ENCODE data around the gene GPR62. TPM values are rescaled to one million over a fixed set of nuclear protein-coding genes. Genes with fewer than 3 reads are reported as not detected.
A peak's percentile ranks its signal among the peaks of the same experiment; 100 is the strongest.

Gene GPR62
- total RNA-seq, 1 donor from 2014 or later: 0.13 TPM

DNA sequence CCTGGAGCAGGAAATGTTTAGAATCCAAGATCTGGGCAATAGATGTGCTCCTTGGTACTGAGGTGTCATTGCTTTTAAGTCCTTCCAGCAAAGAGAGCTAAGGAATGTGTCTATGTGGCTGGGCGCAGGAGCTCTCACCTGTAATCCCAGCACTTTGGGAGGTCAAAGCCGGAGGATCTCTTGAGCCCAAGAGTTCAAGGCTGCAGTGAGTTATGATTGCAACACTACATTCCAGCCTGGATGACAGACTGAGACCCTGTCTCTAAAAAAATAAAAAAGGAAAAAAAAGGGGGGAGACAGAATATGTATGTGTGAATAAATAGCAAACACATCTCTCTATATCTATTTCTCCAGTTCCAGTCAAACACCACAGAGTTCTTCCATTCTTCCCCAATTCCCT, 4.3 kb upstream of the GPR62 start:
- ATAC-seq (no peak), DNase-seq (ENCODE audit: low spot score) (no peak)
- intact Hi-C loops (cut with DNase I): no loop called here

DNA sequence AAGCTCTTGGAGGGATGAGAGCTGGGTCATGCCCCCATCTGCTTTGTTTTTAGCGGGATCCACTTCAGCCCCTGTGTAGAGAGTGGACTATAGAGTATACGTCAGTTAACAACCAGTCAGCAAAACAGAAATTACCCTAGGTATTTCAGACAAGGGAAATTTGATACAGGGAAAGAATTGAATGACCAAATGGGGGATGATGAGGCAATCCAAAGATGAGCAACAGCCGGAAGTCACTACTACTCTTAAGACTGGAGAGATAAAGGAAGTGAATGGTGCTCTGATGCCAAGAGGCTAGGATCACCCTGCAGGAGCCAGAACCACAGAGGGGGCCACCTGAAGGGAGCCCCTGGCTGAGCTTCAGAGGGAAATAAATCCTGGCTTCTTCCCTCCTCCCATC, 1.7 kb upstream of the GPR62 start:
- intact Hi-C loops (cut with DNase I): no loop called here
- ATAC-seq: no peak
- no peak for DNase-seq (ENCODE audit: low spot score)

DNA sequence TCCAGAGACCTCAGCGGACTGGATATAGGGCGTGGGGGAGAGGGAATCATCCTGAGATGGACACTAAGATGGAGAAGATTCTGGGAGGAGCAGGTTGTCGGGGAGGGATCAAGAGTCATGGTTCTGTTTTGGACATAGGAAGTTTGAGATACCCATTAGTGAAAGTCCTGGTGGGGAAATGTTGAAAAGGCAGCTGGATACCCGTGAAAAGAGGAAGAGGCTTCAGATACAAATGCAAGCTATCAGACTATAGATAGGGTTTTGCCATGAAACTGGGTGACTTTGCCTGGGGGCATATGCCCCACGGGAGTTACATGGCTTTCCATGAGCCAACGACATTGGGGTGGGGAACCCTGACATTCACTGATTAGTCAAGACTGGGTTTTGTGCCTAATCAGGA, 1.1 kb upstream of the GPR62 start:
- no peak for DNase-seq (ENCODE audit: low spot score)
- intact Hi-C loops (cut with DNase I): no loop called here

DNA sequence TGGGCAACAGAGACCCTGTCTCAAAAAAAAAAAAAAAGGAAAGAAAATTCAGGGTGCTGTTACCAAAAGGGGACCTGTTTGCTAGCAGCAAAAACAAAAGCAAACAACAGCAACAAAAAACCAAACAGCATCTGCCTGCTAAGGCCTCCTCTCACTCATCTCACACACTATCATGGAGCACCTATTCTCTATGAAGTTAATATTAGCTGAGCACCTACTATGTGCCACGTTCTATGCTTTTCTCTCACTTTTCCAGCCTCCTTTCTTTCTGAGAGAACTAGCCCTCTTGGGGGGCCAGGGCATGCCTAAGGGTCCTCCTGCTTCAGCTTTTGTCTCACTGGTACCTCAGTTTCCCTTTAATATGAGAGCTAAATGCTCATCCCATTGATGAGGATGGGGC, 468 bp upstream of the GPR62 start:
- ATAC-seq (no peak), DNase-seq (ENCODE audit: low spot score) (no peak)
- intact Hi-C loops (cut with DNase I): no loop called here

More for the DNA sequence above, 1.1 kb upstream of the GPR62 start:
- no peak for ATAC-seq

DNA sequence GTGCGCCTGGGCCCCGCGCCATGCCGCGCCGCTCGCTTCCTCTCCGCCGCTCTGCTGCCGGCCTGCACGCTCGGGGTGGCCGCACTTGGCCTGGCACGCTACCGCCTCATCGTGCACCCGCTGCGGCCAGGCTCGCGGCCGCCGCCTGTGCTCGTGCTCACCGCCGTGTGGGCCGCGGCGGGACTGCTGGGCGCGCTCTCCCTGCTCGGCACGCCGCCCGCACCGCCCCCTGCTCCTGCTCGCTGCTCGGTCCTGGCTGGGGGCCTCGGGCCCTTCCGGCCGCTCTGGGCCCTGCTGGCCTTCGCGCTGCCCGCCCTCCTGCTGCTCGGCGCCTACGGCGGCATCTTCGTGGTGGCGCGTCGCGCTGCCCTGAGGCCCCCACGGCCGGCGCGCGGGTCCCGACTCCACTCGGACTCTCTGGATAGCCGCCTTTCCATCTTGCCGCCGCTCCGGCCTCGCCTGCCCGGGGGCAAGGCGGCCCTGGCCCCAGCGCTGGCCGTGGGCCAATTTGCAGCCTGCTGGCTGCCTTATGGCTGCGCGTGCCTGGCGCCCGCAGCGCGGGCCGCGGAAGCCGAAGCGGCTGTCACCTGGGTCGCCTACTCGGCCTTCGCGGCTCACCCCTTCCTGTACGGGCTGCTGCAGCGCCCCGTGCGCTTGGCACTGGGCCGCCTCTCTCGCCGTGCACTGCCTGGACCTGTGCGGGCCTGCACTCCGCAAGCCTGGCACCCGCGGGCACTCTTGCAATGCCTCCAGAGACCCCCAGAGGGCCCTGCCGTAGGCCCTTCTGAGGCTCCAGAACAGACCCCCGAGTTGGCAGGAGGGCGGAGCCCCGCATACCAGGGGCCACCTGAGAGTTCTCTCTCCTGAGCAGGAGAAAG, 951 bp downstream of the GPR62 start:
- intact Hi-C loops (cut with DNase I): no loop called here
- DNase-seq (ENCODE audit: low spot score) (peak; percentile 73), ATAC-seq (peak; percentile 75)

DNA sequence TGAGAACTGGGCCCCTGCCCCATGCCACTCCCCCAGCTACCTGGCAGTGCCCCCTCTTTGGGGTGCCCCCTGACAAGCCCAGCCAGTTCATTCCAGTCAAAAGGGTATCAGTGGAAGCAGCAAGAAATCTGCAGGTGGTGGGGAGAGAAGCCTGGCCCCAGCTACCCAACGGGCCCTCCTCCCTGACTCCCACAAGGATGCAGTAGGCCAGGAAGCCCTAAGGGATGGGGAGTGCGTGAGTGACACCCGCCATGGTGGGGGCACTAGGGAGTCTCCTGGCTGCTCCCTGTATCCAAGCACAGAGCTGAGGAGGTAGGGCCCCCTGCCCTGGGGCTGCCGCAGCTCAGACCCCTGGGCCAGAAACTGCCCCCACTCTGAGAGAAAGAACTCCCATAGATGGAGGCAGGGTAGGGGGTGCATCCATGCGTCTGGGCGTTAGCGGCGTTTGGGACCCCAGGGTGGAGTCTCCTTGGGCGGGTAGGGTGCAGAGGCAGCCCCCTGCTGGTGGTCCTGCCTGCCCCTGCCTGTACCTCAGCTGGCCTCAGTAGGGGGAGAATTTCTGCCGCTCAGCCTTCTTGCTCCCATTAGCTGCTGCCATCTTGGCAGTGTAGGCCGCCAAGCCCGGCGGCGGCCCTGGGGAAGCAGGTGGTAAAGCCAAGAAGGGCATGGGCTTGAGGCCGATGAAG, 2.5 kb downstream of the GPR62 start:
- no peak for DNase-seq (ENCODE audit: low spot score)
- no peak for ATAC-seq
- intact Hi-C loops (cut with DNase I): no loop called here

DNA sequence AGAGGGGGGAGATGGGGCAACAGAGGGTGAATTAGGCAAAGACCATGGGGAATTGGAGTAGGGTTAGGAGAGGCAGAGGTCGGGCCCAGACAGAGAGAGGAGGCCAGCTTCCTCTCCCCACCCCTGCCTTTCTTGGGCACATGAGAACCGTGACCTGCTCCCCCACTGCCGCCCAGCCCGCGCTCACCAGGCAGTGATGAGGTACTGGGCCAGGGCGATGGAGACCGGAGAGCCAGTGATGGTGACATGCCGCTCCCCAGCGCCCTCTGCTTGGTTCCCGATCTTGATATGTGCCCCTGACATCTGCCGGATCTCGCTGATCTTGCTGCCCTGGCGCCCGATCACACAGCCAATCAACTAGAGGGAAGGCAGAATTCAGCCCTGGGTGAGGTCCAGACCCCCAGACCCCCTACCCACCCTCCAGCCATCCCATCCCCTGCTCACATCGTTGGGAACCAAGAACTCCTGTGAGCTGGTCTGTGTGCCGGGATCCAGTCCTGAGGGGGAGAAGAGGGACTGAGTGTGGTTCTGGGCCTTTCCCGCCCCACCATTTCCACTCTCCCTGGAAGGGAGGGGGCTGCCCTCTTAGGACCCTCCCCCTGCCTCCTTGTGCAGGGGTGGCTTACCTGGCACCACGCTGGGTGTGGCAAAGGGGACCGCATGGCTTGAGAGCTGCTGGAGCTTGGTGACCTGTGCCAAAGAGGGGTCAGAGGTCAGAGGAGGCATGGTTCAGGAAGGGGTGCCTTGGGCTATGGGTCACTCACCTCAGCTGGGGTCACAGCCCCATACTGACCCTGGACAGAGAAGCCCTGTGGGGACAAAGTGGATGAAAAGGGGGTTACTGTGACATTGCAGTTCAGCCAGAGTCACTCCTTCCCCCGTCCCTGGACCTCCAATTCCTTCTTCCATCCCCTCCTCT, 3.7 kb downstream of the GPR62 start:
- intact Hi-C loops (cut with DNase I): no loop called here
- ATAC-seq (no peak), DNase-seq (ENCODE audit: low spot score) (no peak)

DNA sequence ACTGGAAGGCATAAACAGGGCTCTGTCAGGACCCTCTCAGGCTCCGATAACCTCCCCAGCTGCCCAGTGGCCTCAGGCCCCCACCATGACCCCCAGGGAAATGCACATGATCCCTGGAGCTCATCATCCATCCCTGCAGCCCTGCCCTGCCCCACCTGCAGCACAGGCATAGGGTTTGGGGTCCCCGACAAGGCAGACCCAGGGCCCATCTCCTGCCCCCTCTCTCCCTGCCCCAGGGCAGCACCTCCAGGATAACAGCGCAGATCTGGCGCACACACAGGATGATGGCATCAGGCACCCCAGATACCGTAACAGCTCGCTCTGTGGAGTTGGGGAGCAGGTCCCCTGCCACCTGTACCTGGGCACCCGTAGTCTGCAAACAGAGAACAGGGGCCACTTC, 4.5 kb downstream of the GPR62 start:
- ATAC-seq (no peak), DNase-seq (ENCODE audit: low spot score) (no peak)
- intact Hi-C loops (cut with DNase I): no loop called here

DNA sequence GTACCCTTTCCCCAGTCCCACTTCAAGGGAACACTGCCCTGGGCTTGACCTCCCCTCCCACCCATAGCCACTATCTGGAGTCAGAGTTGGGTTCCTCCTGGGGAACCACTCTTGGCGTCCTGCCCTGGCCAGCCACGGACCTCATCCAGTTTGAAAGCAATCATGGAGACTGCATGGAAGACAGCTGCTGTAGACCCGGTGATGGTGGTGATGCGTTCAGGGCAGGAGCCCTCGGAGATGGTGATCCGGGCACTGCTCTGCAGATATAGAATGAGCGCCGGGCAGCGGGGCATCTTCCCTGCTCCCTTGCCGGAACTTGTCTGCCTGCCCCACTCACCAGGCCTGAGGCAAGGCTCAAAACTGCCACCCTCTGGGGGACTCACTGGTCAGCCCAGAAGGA, 5.2 kb downstream of the GPR62 start:
- DNase-seq (ENCODE audit: low spot score) (no peak), ATAC-seq (no peak)
- intact Hi-C loops (cut with DNase I): no loop called here

DNA sequence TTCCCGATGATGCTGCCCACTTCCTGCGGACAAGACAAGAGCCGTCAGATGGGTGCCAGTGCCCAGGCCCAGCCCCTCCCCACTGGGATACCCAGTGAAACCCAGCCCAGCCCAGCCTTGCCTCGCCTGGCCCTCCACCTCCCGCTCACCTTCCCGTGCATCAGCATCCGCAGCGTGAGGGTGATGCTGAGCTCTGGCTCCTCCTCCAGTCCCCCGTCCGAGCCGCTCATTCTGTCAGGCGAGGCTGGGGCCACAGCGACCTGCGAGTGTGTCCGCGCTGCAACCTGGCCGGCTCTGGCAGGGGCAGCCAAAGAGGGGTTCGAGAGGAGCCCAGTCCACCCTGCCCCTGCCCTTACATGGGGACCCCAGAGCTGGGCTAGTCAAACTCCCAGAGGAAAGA, 5.8 kb downstream of the GPR62 start:
- DNase-seq (ENCODE audit: low spot score): no peak
- intact Hi-C loops (cut with DNase I): no loop called here
- no peak for ATAC-seq

DNA sequence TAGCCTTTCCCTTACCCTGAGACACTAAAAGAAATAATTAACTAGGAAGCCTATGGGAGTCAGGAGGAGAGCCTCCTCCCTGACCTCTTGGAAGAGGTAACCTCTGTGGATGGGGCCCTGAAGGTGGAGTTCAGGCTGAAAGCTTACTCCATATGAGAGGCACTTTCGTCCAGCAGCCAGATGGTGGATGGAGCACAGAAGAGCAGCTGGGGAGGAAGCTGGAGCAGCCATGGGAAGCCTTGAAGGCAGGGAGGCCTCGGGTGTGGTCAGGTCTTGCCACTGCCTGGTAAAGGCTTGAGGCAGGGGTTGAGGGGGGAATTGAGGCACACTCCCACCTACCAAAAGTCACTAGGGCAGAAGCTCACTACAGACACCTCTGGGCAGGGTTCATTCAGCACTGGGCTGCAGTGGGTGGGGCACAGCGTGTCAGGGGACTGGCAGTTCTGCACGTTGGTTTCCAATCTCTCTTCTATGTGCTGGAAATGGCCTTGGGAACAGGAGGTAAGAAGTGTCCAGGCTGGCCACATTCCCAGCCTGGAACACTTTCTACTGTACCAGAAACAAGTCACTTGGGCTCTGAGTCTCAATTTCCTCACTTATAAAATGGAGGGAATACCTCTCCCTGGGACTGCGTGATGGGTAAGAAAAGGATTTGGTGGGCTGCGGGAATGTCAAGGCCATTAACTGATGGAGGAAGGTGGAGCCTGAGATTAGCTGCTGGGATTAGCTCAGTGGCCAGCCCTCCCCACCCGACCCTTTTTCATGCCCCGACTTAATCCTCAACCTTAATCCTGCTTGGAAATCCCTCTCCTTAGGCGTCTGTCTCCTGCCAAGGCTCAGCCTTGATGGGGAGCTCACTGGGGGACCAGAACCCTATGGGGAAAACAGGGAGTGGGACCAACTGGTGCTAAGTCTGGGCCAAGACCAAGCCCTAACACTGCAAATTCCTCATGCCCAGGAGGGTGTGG, 6.7 kb downstream of the GPR62 start:
- DNase-seq (ENCODE audit: low spot score): no peak
- intact Hi-C loops (cut with DNase I): no loop called here
- ATAC-seq: no peak

DNA sequence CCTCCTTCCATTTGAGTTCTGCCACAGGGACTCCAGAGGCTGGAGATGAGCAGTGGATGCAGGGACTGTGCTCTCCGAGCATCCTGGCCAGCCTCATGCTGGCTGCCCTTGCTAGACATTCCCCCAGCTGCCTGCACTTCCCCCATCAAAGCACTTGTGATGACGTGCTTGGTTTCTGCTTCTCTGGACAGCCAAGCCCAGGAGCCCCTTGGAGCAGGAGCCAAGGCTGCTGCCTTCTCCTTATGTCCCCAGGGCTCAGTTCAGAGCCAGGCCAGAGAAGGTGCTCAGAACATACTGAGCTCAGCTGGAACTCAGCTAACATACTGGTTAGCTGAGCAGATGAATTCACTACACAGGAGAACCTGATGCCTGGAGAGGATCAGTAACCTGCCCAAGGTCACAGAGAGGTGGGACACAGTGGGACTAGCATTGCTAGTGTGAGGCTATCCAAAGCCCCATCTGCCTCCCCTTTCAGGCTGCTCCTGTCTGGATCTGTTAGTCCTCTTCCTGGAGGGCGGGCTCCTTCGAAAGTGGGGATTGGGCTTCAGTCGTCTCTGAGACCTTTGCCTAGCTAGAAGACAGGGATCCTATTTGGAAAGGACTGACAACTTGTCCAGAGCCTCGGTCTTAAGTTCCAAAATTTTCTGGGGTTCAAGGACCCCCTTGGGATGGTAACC, 7.8 kb downstream of the GPR62 start:
- intact Hi-C loops (cut with DNase I): no loop called here
- ATAC-seq (peak; percentile 3), DNase-seq (ENCODE audit: low spot score) (no peak)

DNA sequence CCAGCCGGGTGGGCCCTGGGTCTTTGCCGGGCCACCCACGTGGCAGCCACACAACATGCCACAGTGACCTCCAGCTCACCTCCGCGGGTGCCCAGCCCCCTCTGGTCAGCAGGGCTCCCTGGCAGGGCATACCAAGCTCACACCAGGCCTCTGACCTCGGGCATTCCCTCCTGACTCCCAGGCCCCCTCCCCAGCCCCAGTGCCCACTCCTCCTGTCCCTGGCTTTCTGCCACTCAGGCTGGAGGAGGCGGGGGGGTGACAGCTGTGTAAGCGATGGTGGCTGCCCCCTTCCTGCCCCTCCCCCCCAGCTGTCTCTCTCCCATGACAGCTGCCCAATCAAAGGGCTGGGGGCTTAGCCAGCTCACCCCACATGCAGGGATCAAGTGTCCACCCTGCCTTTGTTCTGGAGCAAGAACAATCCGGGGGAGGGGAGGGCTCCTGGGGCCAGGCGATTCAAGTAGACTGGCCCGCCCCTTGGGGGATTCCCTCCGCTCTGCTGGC, 8.8 kb downstream of the GPR62 start:
- intact Hi-C loops (cut with DNase I): no loop called here
- DNase-seq (ENCODE audit: low spot score) (no peak), ATAC-seq (no peak)

DNA sequence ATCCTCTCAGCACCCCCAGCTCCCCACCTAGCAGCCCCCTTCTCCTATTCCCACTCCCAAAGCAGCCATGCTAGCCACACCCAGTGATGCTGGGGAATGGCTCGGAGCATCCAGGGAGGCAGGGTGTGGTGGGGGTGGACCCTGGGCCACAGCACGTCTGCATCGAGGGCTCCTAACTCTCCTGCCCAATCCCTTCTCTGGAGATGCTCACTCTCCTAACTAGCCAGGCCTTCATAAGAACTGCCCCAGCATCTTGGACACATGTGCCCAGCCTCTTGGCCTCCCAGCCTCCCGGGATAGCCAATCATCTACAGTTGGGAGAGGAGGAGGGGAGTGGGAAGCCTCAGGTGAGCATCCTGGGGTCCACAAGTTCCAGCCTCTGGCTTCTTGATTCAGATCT, 9.3 kb downstream of the GPR62 start:
- no peak for ATAC-seq
- intact Hi-C loops (cut with DNase I): no loop called here

DNA sequence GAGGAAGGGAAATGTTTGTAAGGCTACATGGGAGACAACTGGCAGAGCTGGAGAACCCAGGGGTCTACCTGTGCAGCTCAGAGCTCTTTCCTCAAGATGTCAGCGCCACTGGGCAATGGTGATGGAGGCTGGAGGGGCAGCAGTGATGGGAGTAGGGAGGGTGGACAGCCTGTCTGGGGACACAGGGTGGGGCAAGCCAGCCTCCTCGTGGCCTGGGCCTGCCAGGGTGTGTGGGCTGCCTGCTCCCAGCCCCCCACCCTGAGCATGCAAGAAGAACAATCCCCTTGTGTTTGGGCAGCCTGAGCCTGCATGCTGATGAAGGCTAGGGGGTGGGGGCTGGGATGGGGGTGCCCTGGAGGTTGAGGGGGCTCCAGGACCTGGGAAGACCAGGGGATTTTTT, 10.8 kb downstream of the GPR62 start:
- intact Hi-C loops (cut with DNase I): no loop called here
- ATAC-seq: peak; percentile 45
- no peak for DNase-seq (ENCODE audit: low spot score)

More for the DNA sequence above, 9.3 kb downstream of the GPR62 start:
- no peak for DNase-seq (ENCODE audit: low spot score)

DNA sequence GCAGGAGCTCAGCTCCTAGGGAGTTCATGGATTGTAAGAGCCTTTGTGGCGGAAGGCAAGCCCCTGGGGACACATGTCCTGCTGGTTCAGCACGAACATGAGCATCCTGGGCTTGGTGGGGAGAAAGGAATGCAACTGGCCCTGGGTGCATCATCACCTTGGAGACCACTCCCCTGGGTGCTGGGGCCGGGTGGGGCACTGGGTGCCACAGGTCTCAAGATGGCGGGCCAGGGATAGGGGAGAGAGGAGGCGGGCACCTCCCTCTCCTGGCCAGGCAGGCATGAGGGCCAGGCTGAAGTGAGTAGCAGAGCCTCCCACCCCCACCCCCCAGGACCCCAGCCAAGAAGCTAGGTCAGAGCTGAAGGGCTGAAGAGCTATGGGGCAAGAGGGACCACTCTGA, 11.3 kb downstream of the GPR62 start:
- intact Hi-C loops (cut with DNase I): no loop called here
- DNase-seq (ENCODE audit: low spot score) (no peak), ATAC-seq (peak; percentile 2)

DNA sequence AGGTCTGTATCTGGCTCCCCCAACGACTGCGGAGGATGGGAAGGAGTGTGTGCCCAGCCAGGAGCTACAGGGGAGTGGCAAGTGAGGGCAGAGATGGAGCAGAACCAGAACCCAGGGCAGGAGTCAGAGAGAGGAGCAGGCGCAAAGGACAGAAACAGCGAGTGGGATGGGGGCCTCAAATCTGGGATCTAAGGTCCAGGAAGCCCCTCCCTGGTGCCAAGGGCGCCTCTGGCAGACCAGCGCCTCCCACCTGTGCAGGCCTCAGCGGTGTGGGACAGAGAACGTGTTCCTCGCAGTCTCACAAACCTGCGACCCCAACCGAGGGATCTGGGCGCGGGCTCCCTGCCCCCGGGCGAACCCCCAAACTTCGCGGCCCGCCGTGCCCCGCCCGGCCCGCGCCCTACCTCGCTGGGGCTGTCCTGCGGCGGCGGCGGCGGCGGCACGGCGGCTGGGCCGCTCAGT, 11.8 kb downstream of the GPR62 start:
- ATAC-seq: peak; percentile 1
- DNase-seq (ENCODE audit: low spot score): no peak
- intact Hi-C loops (cut with DNase I): no loop called here
